H1 (cell line): ENCODE data around the gene PDCD7. TPM values are rescaled to one million over a fixed set of nuclear protein-coding genes. Genes with fewer than 3 reads are reported as not detected.

ENCODE experiments used
- CTCF ChIA-PET: fragments of 300-600 bp; sonication (Branson Sonifier 250); formaldehyde crosslinking; loops from one replicate; lab custom pipeline; 2021; ENCODE audit not compliant: partially characterized antibody; lab: Charles Lee
- POLR2A ChIA-PET: fragments of 300-600 bp; sonication (Branson Sonifier 250); formaldehyde crosslinking; loops from one replicate; lab custom pipeline; 2021; ENCODE audit warnings: inconsistent platforms; ENCODE audit not compliant: partially characterized antibody; lab: Charles Lee
- DNase-seq, 2 experiments: peaks; one replicate each; pipeline versions ENCODE4 v3.0.0 to v3.0.0-alpha.2; 2010 to 2022; ENCODE audit warnings: low spot score in 2 of 2, low read depth in 1 of 2, mixed read lengths in 1 of 2
- FAIRE-seq: peaks from 2 replicates; lab custom pipeline; 2011; peaks lifted over from hg19 to GRCh38; lab: Jason Lieb, UNC
- H2AFZ ChIP-seq: 2 replicates; pipeline ENCODE4 v1.8.1; 2012; ENCODE audit warnings: low read length, inconsistent platforms
- H2AK5ac ChIP-seq: 2 replicates; pipeline ENCODE4 v1.6.1; 2013; ENCODE audit warnings: low read depth, low read length
- H2BK120ac ChIP-seq: replicated peaks from 2 replicates; pipeline ENCODE3; 2013; ENCODE audit warnings: low read depth, low read length, inconsistent platforms
- H2BK12ac ChIP-seq: 2 replicates; pipeline ENCODE4 v1.6.1; 2013; ENCODE audit warnings: low read depth, low read length
- H2BK15ac ChIP-seq: 2 replicates; pipeline ENCODE4 v1.6.1; 2013; ENCODE audit warnings: low read length
- H2BK20ac ChIP-seq: 2 replicates; pipeline ENCODE4 v1.6.1; 2013; ENCODE audit warnings: low read length
- H2BK5ac ChIP-seq: 2 replicates; pipeline ENCODE4 v1.6.1; 2013; ENCODE audit warnings: low read depth, low read length
- H3K14ac ChIP-seq: 2 replicates; pipeline ENCODE4 v1.6.1; 2013; ENCODE audit warnings: inconsistent platforms; ENCODE audit not compliant: insufficient read length
- H3K18ac ChIP-seq: 2 replicates; pipeline ENCODE4 v1.6.1; 2013; ENCODE audit warnings: low read length; ENCODE audit errors: extremely low read depth
- H3K23ac ChIP-seq: 2 replicates; pipeline ENCODE4 v1.6.1; 2013; ENCODE audit warnings: inconsistent platforms; ENCODE audit not compliant: insufficient read length
- H3K23me2 ChIP-seq: 2 replicates; pipeline ENCODE4 v1.6.1; 2013; ENCODE audit warnings: low read depth, low read length
- H3K27ac ChIP-seq: 2 replicates; pipeline ENCODE4 v1.6.1; 2011; ENCODE audit warnings: low read depth, low read length, inconsistent platforms
- H3K27me3 ChIP-seq, 4 experiments: replicated peaks in 1 of 4; 1 replicate in 1 of 4; 2 replicates in 3 of 4; pipeline versions ENCODE4 v1.6.1 to v1.8.1; 2011 to 2013; ENCODE audit warnings: low read length in 3 of 4, mild to moderate bottlenecking in 3 of 4, inconsistent platforms in 2 of 4, mixed read lengths in 2 of 4, moderate library complexity in 1 of 4; ENCODE audit not compliant: control insufficient read depth in 3 of 4, insufficient read depth in 3 of 4; ENCODE audit errors: extremely low read depth in 1 of 4
- H3K36me3 ChIP-seq, 4 experiments: 2 replicates each; pipeline versions ENCODE4 v1.6.1 to v1.8.1; 2011 to 2013; ENCODE audit warnings: mild to moderate bottlenecking in 4 of 4, low read length in 3 of 4, moderate library complexity in 2 of 4, control low read depth in 1 of 4, inconsistent platforms in 1 of 4; ENCODE audit not compliant: insufficient read depth in 4 of 4, control insufficient read depth in 2 of 4
- H3K4ac ChIP-seq: replicated peaks from 2 replicates; pipeline ENCODE3; 2013; ENCODE audit warnings: low read length, low read depth, mixed read lengths, inconsistent platforms; ENCODE audit not compliant: insufficient read length
- H3K4me1 ChIP-seq, 4 experiments: replicated peaks in 1 of 4; 1 replicate in 1 of 4; 2 replicates in 3 of 4; pipeline versions ENCODE4 v1.6.1 to v1.8.1; 2011 to 2013; ENCODE audit warnings: low read length in 3 of 4, inconsistent platforms in 2 of 4, mixed read lengths in 1 of 4; ENCODE audit not compliant: insufficient read depth in 4 of 4, control insufficient read depth in 3 of 4
- H3K4me2 ChIP-seq, 2 experiments: 2 replicates each; pipeline versions ENCODE4 v1.6.1 to v1.8.1; 2011 to 2013; ENCODE audit warnings: low read depth in 2 of 2, low read length in 2 of 2, control low read depth in 1 of 2, inconsistent platforms in 1 of 2, mild to moderate bottlenecking in 1 of 2; ENCODE audit not compliant: insufficient read depth in 1 of 2
- H3K4me3 ChIP-seq, 4 experiments: fragments of 200-600, 300-600 bp in 1 of 4; sonication (generic), shearing (Covaris generic), sonication (Bioruptor Twin) in 1 of 4; 2 replicates each; pipeline versions ENCODE4 v1.5.1 to v1.8.1; 2011 to 2016; ENCODE audit warnings: low read length in 4 of 4, low read depth in 3 of 4, control low read depth in 2 of 4, inconsistent platforms in 2 of 4, mild to moderate bottlenecking in 2 of 4, mixed read lengths in 1 of 4, moderate library complexity in 1 of 4; ENCODE audit not compliant: insufficient read depth in 2 of 4; ENCODE audit errors: extremely low read depth in 1 of 4
- H3K56ac ChIP-seq: replicated peaks from 2 replicates; pipeline ENCODE3; 2013; ENCODE audit warnings: low read depth, mild to moderate bottlenecking, mixed read lengths, low read length, inconsistent platforms; ENCODE audit not compliant: insufficient read length
- H3K79me1 ChIP-seq: 2 replicates; pipeline ENCODE4 v1.6.1; 2013; ENCODE audit warnings: low read depth, low read length, control low read depth
- H3K79me2 ChIP-seq, 2 experiments: 2 replicates each; pipeline versions ENCODE4 v1.6.1 to v1.8.1; 2012 to 2013; ENCODE audit warnings: low read length in 2 of 2, mild to moderate bottlenecking in 2 of 2, inconsistent platforms in 1 of 2; ENCODE audit not compliant: insufficient read depth in 2 of 2, control insufficient read depth in 1 of 2
- H3K9ac ChIP-seq, 4 experiments: replicated peaks in 1 of 4; 1 replicate in 1 of 4; 2 replicates in 3 of 4; pipeline versions ENCODE4 v1.6.1 to v1.8.1; 2011 to 2013; ENCODE audit warnings: low read depth in 3 of 4, low read length in 3 of 4, control low read depth in 2 of 4, mild to moderate bottlenecking in 2 of 4, moderate library complexity in 2 of 4, inconsistent platforms in 1 of 4; ENCODE audit errors: extremely low read depth in 1 of 4
- H3K9me3 ChIP-seq, 2 experiments: 2 replicates each; pipeline versions ENCODE4 v1.6.1 to v1.8.1; 2012 to 2013; ENCODE audit warnings: mild to moderate bottlenecking in 2 of 2, moderate library complexity in 2 of 2, control low read depth in 1 of 2, inconsistent platforms in 1 of 2, low read depth in 1 of 2, low read length in 1 of 2, mixed read lengths in 1 of 2; ENCODE audit not compliant: insufficient read depth in 2 of 2
- H4K20me1 ChIP-seq, 2 experiments: replicated peaks in 1 of 2; 2 replicates each; pipeline versions ENCODE3 to v1.8.1; 2011 to 2013; ENCODE audit warnings: inconsistent platforms in 2 of 2, low read length in 2 of 2, mild to moderate bottlenecking in 1 of 2; ENCODE audit not compliant: insufficient read depth in 2 of 2, control insufficient read depth in 1 of 2
- H4K5ac ChIP-seq: 2 replicates; pipeline ENCODE4 v1.6.1; 2013; ENCODE audit warnings: low read length, low read depth, mixed read lengths, inconsistent platforms; ENCODE audit not compliant: insufficient read length
- H4K8ac ChIP-seq: 2 replicates; pipeline ENCODE4 v1.8.0; 2013; ENCODE audit warnings: mild to moderate bottlenecking, moderate library complexity, low read length, inconsistent platforms; ENCODE audit not compliant: insufficient read depth; ENCODE audit errors: extremely low read depth
- H4K91ac ChIP-seq: replicated peaks from 2 replicates; pipeline ENCODE3; 2013; ENCODE audit warnings: low read length, mixed read lengths, inconsistent platforms; ENCODE audit not compliant: insufficient read length
- E2F6 ChIP-seq: IDR thresholded peaks from 2 replicates; pipeline ENCODE4 v1.6.1; 2012; ENCODE audit warnings: inconsistent platforms
- EP300 ChIP-seq, 2 experiments: IDR thresholded peaks; 1 replicate in 1 of 2; 2 replicates in 1 of 2; pipeline ENCODE4 v1.6.1; 2011 to 2012; ENCODE audit warnings: low read depth in 2 of 2, low read length in 2 of 2, mild to moderate bottlenecking in 2 of 2, borderline replicate concordance in 1 of 2, inconsistent platforms in 1 of 2, moderate library complexity in 1 of 2
- JUND ChIP-seq: IDR thresholded peaks from 2 replicates; pipeline ENCODE4 v1.6.1; 2011; ENCODE audit warnings: mild to moderate bottlenecking, improper control_type of control experiment, low read length
- KDM4A ChIP-seq: IDR thresholded peaks from one replicate; pipeline ENCODE4 v1.7.1; 2012; ENCODE audit warnings: low read depth, mild to moderate bottlenecking, moderate library complexity, low read length, inconsistent platforms; ENCODE audit not compliant: severe bottlenecking
- MAX ChIP-seq: IDR thresholded peaks from 2 replicates; pipeline ENCODE4 v1.6.1; 2012; ENCODE audit warnings: inconsistent platforms
- POLR2A ChIP-seq, 2 experiments: IDR thresholded peaks; 1 replicate in 1 of 2; 2 replicates in 1 of 2; pipeline ENCODE4 v1.6.1; 2011; ENCODE audit warnings: low read depth in 2 of 2, low read length in 2 of 2, mild to moderate bottlenecking in 2 of 2; ENCODE audit errors: control extremely low read depth in 1 of 2
- SIRT6 ChIP-seq: IDR thresholded peaks from one replicate; pipeline ENCODE4 v1.7.1; 2012; ENCODE audit warnings: low read length, inconsistent platforms
- SP2 ChIP-seq: IDR thresholded peaks from 2 replicates; pipeline ENCODE4 v1.6.1; 2012; ENCODE audit warnings: mild to moderate bottlenecking, low read length, inconsistent platforms
- WGBS, 2 experiments: shearing (Covaris generic) in 1 of 2; methylation state at CpG; one replicate each; pipeline versions ENCODE4 v1.1.6 to v1.1.7; 2013 to 2015; ENCODE audit warnings: low lambda C conversion rate in 2 of 2, mixed read lengths in 2 of 2, inconsistent platforms in 1 of 2, low coverage in 1 of 2, missing lambda C conversion rate in 1 of 2; ENCODE audit not compliant: insufficient replicate concordance in 2 of 2, insufficient coverage in 1 of 2, insufficient read length in 1 of 2; ENCODE audit errors: extremely low coverage in 1 of 2, missing lambda C conversion rate in 1 of 2; 5-methylcytosine and 5-hydroxymethylcytosine counted together
- polyA plus RNA-seq, 7 experiments: library from polyadenylated mRNA; depleted of rRNA in 3 of 7; stranded (reverse) in 5 of 7; unstranded in 2 of 7; fragments of >200 nt in 5 of 7; fragments of 200-250 nt in 2 of 7; gene quantifications; 1 replicate in 5 of 7; 2 replicates in 1 of 7; 4 replicates in 1 of 7; pipeline versions ENCODE4 v1.2.1 to v1.2.3, GENCODE V29; 2011 to 2013; ENCODE audit warnings: missing spikeins in 2 of 7, mixed read lengths in 2 of 7
- total RNA-seq: library from RNA; stranded (reverse); fragmentation: NEBNext Ultra II Directional; extraction: Animal tissue kit (Norgen Biotek cat#: 25700); gene quantifications from 2 replicates; pipeline ENCODE4 v1.2.1, GENCODE V29; 2021

PDCD7 gene
- total and polyA plus RNA-seq, 2 of the 8 experiments (the other 6 are each of a cell fraction or from before 2014, with no cell fraction given), result 11.5 to 25.6 TPM

- no peak overlapping the region for H3K4ac ChIP-seq
- 0 out of 2 replicates have a peak overlapping the region, but pooled peaks have one; percentile 15 for H2BK20ac ChIP-seq
- no peak overlapping the region for H2BK5ac ChIP-seq
- no peak overlapping the region for H3K56ac ChIP-seq
- POLR2A ChIA-PET, result interaction anchor here (0.6 to 8.0 kb wide), 8 partner anchors 14 to 463 kb away, joined by 3 to 93 read pairs (median 4); partner anchors contain the start of genes KBTBD13 and RNU5B-1
- H3K79me1 ChIP-seq, result peaks cover 3% of the 10 kb centered on the region; the same call in 1 of the 2 replicates
- H3K14ac ChIP-seq, result no peak overlapping the region
- peaks cover 5 to 19% (median 7%) of the 10 kb centered on the region in 4 experiments for H3K4me1 ChIP-seq
- H4K8ac ChIP-seq, result no peak overlapping the region
- no peaks in the 10 kb centered on the region; a peak in 1 of 4 replicates for H3K79me2 ChIP-seq
- H3K36me3 ChIP-seq, result no peaks in the 10 kb centered on the region
- H4K5ac ChIP-seq, result no peak overlapping the region
- no peak overlapping the region for H3K27ac ChIP-seq
- 0 out of 2 replicates have a peak overlapping the region, but pooled peaks have one; percentile 89 for H2BK15ac ChIP-seq
- H4K91ac ChIP-seq, result no peak overlapping the region
- peak overlapping the region; percentile 44; the same call in 1 of the 2 replicates for H2BK12ac ChIP-seq
- peaks cover 3% of the 10 kb centered on the region in 2 experiments; a peak in 2 of 4 replicates for H3K9me3 ChIP-seq
- H2AFZ ChIP-seq, result no peak overlapping the region
- H3K4me2 ChIP-seq, result peak overlapping the region; percentile 82 to 90
- H4K20me1 ChIP-seq, result no peaks in the 10 kb centered on the region
- peak overlapping the region; percentile 43 to 71 (median 53); a peak in 5 of 8 replicates for H3K4me3 ChIP-seq
- no peak for FAIRE-seq
- no peak overlapping the region for H3K23ac ChIP-seq
- H3K23me2 ChIP-seq, result peaks cover 6% of the 10 kb centered on the region; the same call in 1 of the 2 replicates
- no peak for TF ChIP-seq E2F6
- no peak for TF ChIP-seq SP2
- TF ChIP-seq POLR2A (IDR thresholded peaks at IDR 0.05; ENCODE audit: control extremely low read depth in 1 of 2, low read depth in 2 of 2, low read length in 2 of 2), result no peak
- TF ChIP-seq EP300 (IDR thresholded peaks at IDR 0.05; ENCODE audit: borderline replicate concordance in 1 of 2, low read depth in 2 of 2, low read length in 2 of 2), result no peak
- no peak for TF ChIP-seq JUND
- no peak for TF ChIP-seq MAX
- no peak for TF ChIP-seq SIRT6
- no peak for TF ChIP-seq KDM4A
- TF ChIP-seq, all 59 proteins: peak for 0
- Histone ChIP-seq H3K9ac (no peak overlapping the region), H3K27me3 (peaks cover 0 to 6% (median 1%) of the 10 kb centered on the region in 4 experiments; a peak in 3 of 7 replicates), H2AK5ac (no peak overlapping the region; the same call in 1 of the 2 replicates), H2BK120ac (no peak overlapping the region), H3K18ac (no peak overlapping the region; the same call in 1 of the 2 replicates)
- CTCF ChIA-PET, result interaction anchor here (0.9 to 33.2 kb wide), 9 partner anchors 5 to 1835 kb away, joined by 3 to 1213 read pairs (median 4); partner anchors contain the start of genes KBTBD13, RASL12 and SLC51B
- 57% methylated on average over 3 of the region's 3 CpGs; no CpG with 5 or more reads in 1 of the 2 experiments for WGBS, 2 experiments
- no peak for DNase-seq
Observed at GRCh38 chr15:65068403-65068788, 65.2 kb downstream of the PDCD7 start.
